Measurements from ENCODE around the gene FFAR2. TPM values are rescaled to one million over a fixed set of nuclear protein-coding genes. Genes with fewer than 3 reads are reported as not detected.

FFAR2 gene
- total RNA-seq, 1 donor from 2014 or later: not detected

DNA sequence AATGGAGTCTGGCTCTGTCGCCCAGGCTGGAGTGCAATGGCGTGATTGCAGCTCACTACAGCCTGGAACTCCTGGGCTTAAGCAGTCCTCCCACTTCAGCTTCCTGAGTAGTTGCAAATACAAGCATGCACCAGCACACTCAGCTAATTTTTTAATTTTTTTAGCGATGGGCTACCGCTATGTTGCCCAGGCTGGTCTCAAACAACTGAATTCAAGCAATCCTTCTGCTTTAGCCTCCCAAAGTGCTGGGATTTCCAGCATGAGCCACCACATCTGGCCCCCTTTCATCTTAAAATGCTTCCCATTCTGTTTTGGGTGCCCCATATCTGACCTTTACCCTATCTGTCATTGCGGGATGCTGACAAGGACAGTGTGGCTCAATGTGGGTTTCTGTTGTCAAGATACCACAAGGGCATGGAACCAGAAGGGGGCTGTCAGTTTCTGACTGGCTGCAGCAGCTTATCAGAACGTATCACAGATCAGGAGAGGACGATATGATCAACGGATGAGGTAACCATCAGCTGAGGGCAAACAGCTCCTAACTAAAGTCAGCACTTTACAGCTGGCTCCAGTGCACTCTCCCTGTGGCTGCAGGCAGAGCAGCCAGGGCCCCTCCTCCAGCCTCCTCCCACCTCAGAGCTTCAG is 44.8 kb upstream of the FFAR2 start:
- TF ChIP-seq CTCF (IDR thresholded peaks at IDR 0.05; ENCODE audit: insufficient read depth, low read length, poor library complexity, severe bottlenecking): no peak

GRCh38 chr19:35404879-35405622 is 43.0 kb upstream of the FFAR2 start:
- TF ChIP-seq CTCF (IDR thresholded peaks at IDR 0.05; ENCODE audit: insufficient read depth, low read length, poor library complexity, severe bottlenecking): no peak
- DNase-seq (ENCODE audit: low read depth): no peak
- Histone ChIP-seq H3K36me3 (ENCODE audit: control insufficient read depth, insufficient read depth, low read length) (no peaks in the 10 kb centered on the region), H3K4me3 (ENCODE audit: low read depth, low read length) (no peak overlapping the region), H3K27me3 (ENCODE audit: control insufficient read depth, insufficient read depth, low read length) (no peaks in the 10 kb centered on the region)

More for the DNA sequence above, 44.8 kb upstream of the FFAR2 start:
- Histone ChIP-seq H3K36me3 (ENCODE audit: control insufficient read depth, insufficient read depth, low read length) (no peaks in the 10 kb centered on the region), H3K27me3 (ENCODE audit: control insufficient read depth, insufficient read depth, low read length) (no peaks in the 10 kb centered on the region), H3K4me3 (ENCODE audit: low read depth, low read length) (no peak overlapping the region)
- DNase-seq (ENCODE audit: low read depth): no peak

GRCh38 chr19:35407619-35408018 is 40.4 kb upstream of the FFAR2 start:
- Histone ChIP-seq H3K36me3 (ENCODE audit: control insufficient read depth, insufficient read depth, low read length) (no peaks in the 10 kb centered on the region), H3K4me3 (ENCODE audit: low read depth, low read length) (no peak overlapping the region), H3K27me3 (ENCODE audit: control insufficient read depth, insufficient read depth, low read length) (no peaks in the 10 kb centered on the region)
- no peak for DNase-seq (ENCODE audit: low read depth)
- TF ChIP-seq CTCF (IDR thresholded peaks at IDR 0.05; ENCODE audit: insufficient read depth, low read length, poor library complexity, severe bottlenecking): no peak

DNA sequence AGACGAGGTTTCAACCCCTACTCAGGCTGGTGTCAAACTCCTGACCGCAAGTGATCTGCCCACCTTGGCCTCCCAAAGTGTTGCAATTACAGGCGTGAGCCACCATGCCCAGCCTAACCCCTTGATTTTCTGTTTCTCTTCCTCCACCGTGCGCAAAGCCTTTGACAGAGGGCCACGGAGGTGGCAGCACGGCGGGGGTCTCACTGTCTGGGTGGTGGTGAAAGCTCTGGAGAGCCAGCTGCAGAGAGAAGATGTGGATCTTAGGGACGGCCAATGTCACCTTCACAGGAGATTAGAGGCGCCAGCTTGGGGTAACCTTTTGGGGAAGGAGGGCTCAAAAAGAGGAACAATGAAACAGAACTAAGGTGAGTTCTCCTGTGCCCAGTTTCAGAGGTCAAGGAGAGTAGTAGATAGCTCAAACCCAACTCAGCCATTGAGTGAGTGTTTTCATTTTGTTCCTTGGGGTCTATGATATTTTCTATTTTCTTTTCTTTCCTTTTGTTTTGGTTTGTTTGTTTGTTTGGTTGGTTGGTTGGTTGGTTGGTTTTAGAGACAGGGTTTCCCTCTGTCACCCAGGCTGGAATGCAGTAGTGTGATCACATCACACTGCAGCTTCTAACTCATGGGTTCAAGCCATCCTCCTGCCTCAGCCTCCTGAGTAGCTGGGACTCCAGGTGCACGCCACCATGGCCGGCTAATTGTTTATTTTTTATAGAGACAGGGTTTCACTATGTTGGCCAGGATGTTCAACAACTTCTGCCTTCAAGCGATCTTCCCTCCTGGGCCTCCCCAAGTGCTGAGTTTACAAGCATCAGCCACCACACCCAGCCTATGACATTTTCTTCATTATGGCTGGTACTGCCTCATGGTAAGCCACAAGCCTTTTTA is 39.5 kb upstream of the FFAR2 start:
- Histone ChIP-seq H3K36me3 (ENCODE audit: control insufficient read depth, insufficient read depth, low read length) (no peaks in the 10 kb centered on the region), H3K27me3 (ENCODE audit: control insufficient read depth, insufficient read depth, low read length) (no peaks in the 10 kb centered on the region), H3K4me3 (ENCODE audit: low read depth, low read length) (no peak overlapping the region)
- DNase-seq (ENCODE audit: low read depth): no peak
- TF ChIP-seq CTCF (IDR thresholded peaks at IDR 0.05; ENCODE audit: insufficient read depth, low read length, poor library complexity, severe bottlenecking): no peak

- no peak for TF ChIP-seq CTCF (IDR thresholded peaks at IDR 0.05; ENCODE audit: insufficient read depth, low read length, poor library complexity, severe bottlenecking)
- no peaks in the 10 kb centered on the region for H3K36me3 ChIP-seq (ENCODE audit: control insufficient read depth, insufficient read depth, low read length)
- H3K27me3 ChIP-seq (ENCODE audit: control insufficient read depth, insufficient read depth, low read length): no peaks in the 10 kb centered on the region
- DNase-seq (ENCODE audit: low read depth): no peak
- no peak overlapping the region for H3K4me3 ChIP-seq (ENCODE audit: low read depth, low read length)
These were observed 38.9 kb upstream of the FFAR2 start for GRCh38 chr19:35409191-35409590.

Measured in kidney epithelial cell (primary cell).